HEK293T (cell line): ENCODE measurements around the gene FAM43A.

Experiments
- CTBP1 ChIP-seq: fragments of 450-650 bp; IDR thresholded peaks from 2 replicates; pipeline ENCODE4 v1.6.1; 2016; ENCODE audit warnings: borderline replicate concordance
- ELF4 ChIP-seq: fragments of 450-650 bp; IDR thresholded peaks from 2 replicates; pipeline ENCODE4 v1.6.1; 2017; ENCODE audit warnings: antibody characterized with exemption
- FOXK2 ChIP-seq: fragments of 450-650 bp; IDR thresholded peaks from 2 replicates; pipeline ENCODE4 v1.6.1; 2016; ENCODE audit warnings: mild to moderate bottlenecking
- HDGF ChIP-seq: fragments of 450-650 bp; IDR thresholded peaks from 2 replicates; pipeline ENCODE4 v1.6.1; 2017; ENCODE audit warnings: antibody characterized with exemption, borderline replicate concordance
- L3MBTL2 ChIP-seq: fragments of 450-650 bp; conservative IDR thresholded peaks from 2 replicates; pipeline ENCODE4 v1.6.1; 2016; ENCODE audit warnings: mild to moderate bottlenecking
- SUZ12 ChIP-seq: fragments of 450-650 bp; IDR thresholded peaks from 2 replicates; pipeline ENCODE4 v1.6.1; 2016; ENCODE audit warnings: mild to moderate bottlenecking
- ZNF384 ChIP-seq: fragments of 450-650 bp; IDR thresholded peaks from 2 replicates; pipeline ENCODE4 v1.6.1; 2016
- TF ChIP-seq, protein P1 (sequence below): fragments of 450-650 bp; IDR thresholded peaks from 2 replicates; pipeline ENCODE4 v1.6.1; 2016

DNA sequence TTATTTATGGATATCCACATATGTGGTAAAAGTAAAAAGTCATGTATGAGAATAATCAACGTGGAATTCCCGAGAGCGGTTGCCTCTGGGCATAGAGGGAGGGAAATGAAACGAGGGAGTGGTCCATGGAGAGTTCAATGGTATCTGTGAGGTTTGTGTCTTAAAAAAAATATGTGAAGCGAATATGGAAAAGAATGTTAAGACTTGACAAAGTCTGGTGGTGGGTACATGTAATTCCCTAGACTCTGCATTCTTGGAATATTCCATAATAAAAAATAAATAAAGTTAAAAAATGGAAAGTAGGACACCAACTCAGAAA is 28.4 kb downstream of the FAM43A start:
- no peak for TF ChIP-seq L3MBTL2
- TF ChIP-seq SUZ12, result no peak
- TF ChIP-seq ZNF384, result no peak
- TF ChIP-seq HDGF, result no peak
- no peak for TF ChIP-seq FOXK2
- TF ChIP-seq CTBP1, result no peak
- TF ChIP-seq, protein P1, sequence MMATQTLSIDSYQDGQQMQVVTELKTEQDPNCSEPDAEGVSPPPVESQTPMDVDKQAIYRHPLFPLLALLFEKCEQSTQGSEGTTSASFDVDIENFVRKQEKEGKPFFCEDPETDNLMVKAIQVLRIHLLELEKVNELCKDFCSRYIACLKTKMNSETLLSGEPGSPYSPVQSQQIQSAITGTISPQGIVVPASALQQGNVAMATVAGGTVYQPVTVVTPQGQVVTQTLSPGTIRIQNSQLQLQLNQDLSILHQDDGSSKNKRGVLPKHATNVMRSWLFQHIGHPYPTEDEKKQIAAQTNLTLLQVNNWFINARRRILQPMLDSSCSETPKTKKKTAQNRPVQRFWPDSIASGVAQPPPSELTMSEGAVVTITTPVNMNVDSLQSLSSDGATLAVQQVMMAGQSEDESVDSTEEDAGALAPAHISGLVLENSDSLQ, result no peak
- TF ChIP-seq ELF4, result no peak
